SK-N-SH (cell line): ENCODE measurements around the gene CASQ1. TPM values are rescaled to one million over a fixed set of nuclear protein-coding genes. Genes with fewer than 3 reads are reported as not detected.

Source experiments
- CTCF ChIA-PET: fragments of 300-600, 350-600 bp; formaldehyde crosslinking; extraction: SDS; loops from one replicate; lab custom pipeline; 2021; lab: Yijun Ruan, JAX
- POLR2A ChIA-PET: fragments of 350-600 bp; sonication (Branson Sonifier 250); formaldehyde crosslinking; extraction: SDS; loops from one replicate; lab custom pipeline; 2020; ENCODE audit warnings: antibody characterized with exemption, inconsistent platforms; lab: Yijun Ruan, JAX
- DNase-seq: peaks from one replicate; pipeline ENCODE4 v3.0.0; 2012
- H2AFZ ChIP-seq: fragments of 200-600 bp; sonication (generic); 2 replicates; pipeline ENCODE4 v1.8.1; 2016; ENCODE audit warnings: antibody characterized with exemption, mild to moderate bottlenecking, low read depth
- H3F3A ChIP-seq: fragments of 200-600 bp; sonication (generic); replicated peaks from 2 replicates; pipeline ENCODE3; 2016; ENCODE audit warnings: antibody characterized with exemption, mild to moderate bottlenecking; ENCODE audit not compliant: insufficient read depth
- H3K27ac ChIP-seq, 2 experiments: fragments of 200-500 bp in 1 of 2; fragments of 200-600 bp in 1 of 2; sonication (Bioruptor generic) in 1 of 2; sonication (generic), shearing (Covaris generic) in 1 of 2; 2 replicates each; pipeline versions ENCODE4 v1.5.1 to v1.6.1; 2014 to 2016; ENCODE audit warnings: low read depth in 2 of 2, inconsistent platforms in 1 of 2, low read length in 1 of 2, mild to moderate bottlenecking in 1 of 2, mixed read lengths in 1 of 2
- H3K27me3 ChIP-seq: fragments of 200-600 bp; sonication (generic), shearing (Covaris generic); 2 replicates; pipeline ENCODE4 v1.6.1; 2016; ENCODE audit warnings: mixed run types; ENCODE audit not compliant: insufficient read depth
- H3K36me3 ChIP-seq, 2 experiments: fragments of 200-500 bp in 1 of 2; fragments of 200-600 bp in 1 of 2; sonication (Bioruptor generic) in 1 of 2; sonication (generic) in 1 of 2; replicated peaks in 1 of 2; 2 replicates each; pipeline versions ENCODE3 to v1.5.1; 2014 to 2016; ENCODE audit warnings: low read length in 1 of 2, mild to moderate bottlenecking in 1 of 2; ENCODE audit not compliant: insufficient read depth in 2 of 2, control insufficient read depth in 1 of 2
- H3K4me1 ChIP-seq, 2 experiments: fragments of 200-500 bp in 1 of 2; fragments of 200-600 bp in 1 of 2; sonication (Bioruptor generic) in 1 of 2; sonication (generic), shearing (Covaris generic) in 1 of 2; 2 replicates each; pipeline versions ENCODE4 v1.5.1 to v1.6.1; 2014 to 2016; ENCODE audit warnings: low read depth in 1 of 2, low read length in 1 of 2, mixed run types in 1 of 2; ENCODE audit not compliant: insufficient read depth in 2 of 2, control insufficient read depth in 1 of 2
- H3K4me2 ChIP-seq: fragments of 200-600 bp; sonication (generic), shearing (Covaris generic); 2 replicates; pipeline ENCODE4 v1.6.1; 2017; ENCODE audit warnings: mixed run types
- H3K4me3 ChIP-seq, 2 experiments: fragments of 200-500 bp in 1 of 2; fragments of 200-600 bp in 1 of 2; sonication (Bioruptor generic) in 1 of 2; sonication (generic), shearing (Covaris generic) in 1 of 2; 2 replicates each; pipeline versions ENCODE4 v1.5.1 to v1.8.1; 2014 to 2016; ENCODE audit warnings: low read depth in 2 of 2, inconsistent platforms in 1 of 2, low read length in 1 of 2, mild to moderate bottlenecking in 1 of 2, mixed read lengths in 1 of 2, moderate library complexity in 1 of 2
- H3K79me2 ChIP-seq: fragments of 200-600 bp; sonication (generic); 2 replicates; pipeline ENCODE4 v1.8.1; 2017; ENCODE audit warnings: mild to moderate bottlenecking; ENCODE audit not compliant: insufficient read depth
- H3K9ac ChIP-seq: fragments of 200-600 bp; sonication (generic); 2 replicates; pipeline ENCODE4 v1.6.1; 2017; ENCODE audit warnings: mixed run types
- H3K9me2 ChIP-seq: fragments of 200-600 bp; sonication (generic); 2 replicates; pipeline ENCODE4 v1.6.1; 2017; ENCODE audit warnings: mixed run types
- H3K9me3 ChIP-seq: fragments of 200-600 bp; sonication (generic); 2 replicates; pipeline ENCODE4 v1.6.1; 2017; ENCODE audit warnings: mixed run types, mild to moderate bottlenecking, moderate library complexity
- H4K20me1 ChIP-seq: fragments of 200-600 bp; sonication (generic); 2 replicates; pipeline ENCODE4 v1.6.1; 2017; ENCODE audit warnings: mild to moderate bottlenecking, mixed run types; ENCODE audit not compliant: insufficient read depth
- CTCF ChIP-seq: fragments of 200-600 bp; sonication (generic); IDR thresholded peaks from 2 replicates; pipeline ENCODE4 v1.6.1; 2017; ENCODE audit warnings: antibody characterized with exemption, mild to moderate bottlenecking, moderate library complexity
- ELF1 ChIP-seq: IDR thresholded peaks from 2 replicates; pipeline ENCODE4 v1.4.0; 2012
- EP300 ChIP-seq, 2 experiments: IDR thresholded peaks; 2 replicates each; pipeline versions ENCODE4 v1.4.0 to v1.6.1; 2012; ENCODE audit warnings: borderline replicate concordance in 1 of 2, low read depth in 1 of 2, low read length in 1 of 2
- FOSL2 ChIP-seq: IDR thresholded peaks from 2 replicates; pipeline ENCODE4 v1.4.0; 2012; ENCODE audit warnings: low read depth, mild to moderate bottlenecking, moderate library complexity, borderline replicate concordance
- FOXJ3 ChIP-seq: sonication (generic); formaldehyde crosslinking; IDR thresholded peaks from 2 replicates; pipeline ENCODE4 v1.5.1; 2020; ENCODE audit warnings: mild to moderate bottlenecking, missing genetic modification reagents
- FOXM1 ChIP-seq: IDR thresholded peaks from 2 replicates; pipeline ENCODE4 v1.4.0; 2012; ENCODE audit warnings: low read depth, mild to moderate bottlenecking
- GATA2 ChIP-seq: sonication (generic); formaldehyde crosslinking; IDR thresholded peaks from 2 replicates; pipeline ENCODE4 v1.5.0; 2020; ENCODE audit warnings: mild to moderate bottlenecking, missing genetic modification reagents
- MAX ChIP-seq: IDR thresholded peaks from 2 replicates; pipeline ENCODE4 v1.4.0; 2012; ENCODE audit warnings: low read depth
- NRF1 ChIP-seq: IDR thresholded peaks from 2 replicates; pipeline ENCODE4 v1.6.1; 2012; ENCODE audit warnings: low read depth, mild to moderate bottlenecking, low read length
- RAD21 ChIP-seq: IDR thresholded peaks from 2 replicates; pipeline ENCODE4 v1.6.1; 2012; ENCODE audit warnings: mild to moderate bottlenecking, low read length
- TAF1 ChIP-seq: IDR thresholded peaks from 2 replicates; pipeline ENCODE4 v1.6.1; 2012; ENCODE audit warnings: low read depth, mild to moderate bottlenecking, low read length, moderate library complexity, borderline replicate concordance
- TCF12 ChIP-seq: IDR thresholded peaks from 2 replicates; pipeline ENCODE4 v1.4.0; 2012
- USF1 ChIP-seq: IDR thresholded peaks from 2 replicates; pipeline ENCODE4 v1.4.0; 2012; ENCODE audit warnings: low read depth, borderline replicate concordance
- USF2 ChIP-seq: fragments of 150-350 bp; IDR thresholded peaks from 2 replicates; pipeline ENCODE4 v1.6.1; 2017; ENCODE audit warnings: antibody characterized with exemption, low read length, low read depth, borderline replicate concordance
- WGBS: methylation state at CpG from one replicate; pipeline ENCODE4 v1.1.6; 2017; ENCODE audit warnings: low lambda C conversion rate; 5-methylcytosine and 5-hydroxymethylcytosine counted together
- polyA plus RNA-seq, 3 experiments: library from polyadenylated mRNA; depleted of rRNA; stranded (reverse); fragments of >200 nt; gene quantifications; 2 replicates each; pipeline ENCODE4 v1.2.3, GENCODE V29; 2012
- TF ChIP-seq, protein P1 (sequence below): fragments of 150-350 bp; IDR thresholded peaks from 2 replicates; pipeline ENCODE4 v1.6.1; 2016; ENCODE audit warnings: mild to moderate bottlenecking, low read depth, low read length

Gene CASQ1
- polyA plus RNA-seq, 1 of the 3 experiments (the other 2 are of a cell fraction), result 0.08 TPM

DNA sequence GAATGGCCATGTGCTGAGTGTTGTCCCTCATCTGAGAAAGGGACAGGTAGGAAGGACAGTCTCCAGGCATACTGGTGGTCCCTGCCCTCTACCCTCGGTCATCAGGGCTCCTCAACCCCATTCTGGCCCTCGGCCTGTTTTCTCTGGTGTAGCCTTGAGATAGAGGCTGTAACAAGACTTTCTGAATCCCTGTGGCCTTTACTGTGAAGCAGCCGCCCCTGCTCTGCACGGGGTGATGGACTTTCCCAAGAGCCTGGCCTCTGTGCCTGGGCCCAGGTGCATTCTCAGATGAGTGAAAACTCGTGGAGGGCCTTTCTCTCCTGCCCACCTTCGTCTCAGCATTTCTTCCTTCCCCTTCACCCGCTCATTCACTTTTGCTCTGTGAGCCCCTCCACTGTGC, 3.0 kb upstream of the CASQ1 start (continued):
- TF ChIP-seq CTCF (no peak), ELF1 (no peak), FOXJ3 (CRISPR knock-in tag) (no peak), TCF12 (no peak), RAD21 (no peak)

- no peak for DNase-seq
- H3K9ac ChIP-seq, result no peak overlapping the region
- H3K9me3 ChIP-seq, result no peaks in the 10 kb centered on the region
- H3K36me3 ChIP-seq, result no peaks in the 10 kb centered on the region
- ChIA-PET POLR2A (no interaction called here), CTCF (interaction anchor here (1.3 to 7.5 kb wide), 5 partner anchors 31 to 103 kb away, joined by 6 to 293 read pairs (median 11); no protein-coding TSS in a partner anchor)
- no peaks in the 10 kb centered on the region for H3K79me2 ChIP-seq
- H3K4me3 ChIP-seq, result no peak overlapping the region
- no peak overlapping the region for H3K4me2 ChIP-seq
- H3K4me1 ChIP-seq, result peaks cover 3% of the 10 kb centered on the region in 2 experiments; a peak in 2 of 4 replicates
- no peaks in the 10 kb centered on the region for H4K20me1 ChIP-seq
- H3K27ac ChIP-seq, result no peak overlapping the region
- H3K9me2 ChIP-seq, result no peaks in the 10 kb centered on the region
- 72% methylated on average over 7 of the region's 7 CpGs for WGBS
- TF ChIP-seq EP300 (IDR thresholded peaks at IDR 0.05; ENCODE audit: borderline replicate concordance in 1 of 2, low read depth in 1 of 2, low read length in 1 of 2) (no peak), FOXM1 (no peak), ELF1 (no peak), FOXJ3 (CRISPR knock-in tag) (no peak), TAF1 (no peak), MAX (no peak)
- TF ChIP-seq, protein P1, sequence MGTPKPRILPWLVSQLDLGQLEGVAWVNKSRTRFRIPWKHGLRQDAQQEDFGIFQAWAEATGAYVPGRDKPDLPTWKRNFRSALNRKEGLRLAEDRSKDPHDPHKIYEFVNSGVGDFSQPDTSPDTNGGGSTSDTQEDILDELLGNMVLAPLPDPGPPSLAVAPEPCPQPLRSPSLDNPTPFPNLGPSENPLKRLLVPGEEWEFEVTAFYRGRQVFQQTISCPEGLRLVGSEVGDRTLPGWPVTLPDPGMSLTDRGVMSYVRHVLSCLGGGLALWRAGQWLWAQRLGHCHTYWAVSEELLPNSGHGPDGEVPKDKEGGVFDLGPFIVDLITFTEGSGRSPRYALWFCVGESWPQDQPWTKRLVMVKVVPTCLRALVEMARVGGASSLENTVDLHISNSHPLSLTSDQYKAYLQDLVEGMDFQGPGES, result no peak
- no peaks in the 10 kb centered on the region for H3K27me3 ChIP-seq
- no peaks in the 10 kb centered on the region for H3F3A ChIP-seq
- no peak overlapping the region for H2AFZ ChIP-seq
Measured at GRCh38 chr1:160188341-160188740, 2.0 kb upstream of the CASQ1 start.

DNA sequence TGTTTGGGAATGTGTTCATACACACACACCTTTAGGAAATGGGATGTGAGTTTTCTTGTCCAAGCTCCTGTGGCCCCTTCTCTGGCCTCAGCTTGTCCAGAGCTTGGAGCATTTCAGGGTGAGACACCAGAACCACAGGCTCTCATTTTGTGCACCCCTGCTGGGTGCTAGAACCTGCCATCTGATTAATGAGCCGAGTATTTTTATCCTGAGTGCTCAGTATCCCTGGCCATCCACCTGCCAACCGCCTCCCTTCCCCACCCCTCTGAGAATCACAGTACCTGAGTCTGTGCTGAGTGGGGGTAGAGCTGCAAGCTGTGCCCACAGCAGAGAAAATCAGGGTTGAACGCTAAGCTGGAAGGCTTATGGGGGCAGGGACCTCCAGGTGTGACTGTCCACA, 1.4 kb downstream of the CASQ1 start:
- POLR2A ChIA-PET, result no interaction called here
- TF ChIP-seq USF1, result no peak
- TF ChIP-seq USF2, result no peak
- no peak for TF ChIP-seq FOXJ3 (CRISPR knock-in tag)
- TF ChIP-seq NRF1, result no peak
- TF ChIP-seq FOSL2, result no peak
- TF ChIP-seq TAF1, result no peak
- no peak for TF ChIP-seq FOXM1
- no peak for TF ChIP-seq GATA2 (CRISPR knock-in tag)

More for the DNA sequence above, 1.4 kb downstream of the CASQ1 start:
- peaks cover 3 to 5% of the 10 kb centered on the region in 2 experiments; a peak in 2 of 4 replicates for H3K4me1 ChIP-seq
- no peaks in the 10 kb centered on the region for H3F3A ChIP-seq
- H3K27me3 ChIP-seq, result no peaks in the 10 kb centered on the region
- H3K9me2 ChIP-seq, result no peaks in the 10 kb centered on the region
- no peaks in the 10 kb centered on the region for H4K20me1 ChIP-seq
- H3K9ac ChIP-seq, result no peak overlapping the region
- H2AFZ ChIP-seq, result no peak overlapping the region
- H3K79me2 ChIP-seq, result no peaks in the 10 kb centered on the region
- no peak overlapping the region for H3K4me2 ChIP-seq
- H3K4me3 ChIP-seq, result no peak overlapping the region
- no peak overlapping the region for H3K27ac ChIP-seq
- H3K36me3 ChIP-seq, result no peaks in the 10 kb centered on the region
- WGBS, result 76% methylated on average over 3 of the region's 3 CpGs
- no peaks in the 10 kb centered on the region for H3K9me3 ChIP-seq
- DNase-seq, result no peak
- CTCF ChIA-PET, result interaction anchor here (1.0 to 7.5 kb wide), 11 partner anchors 9 to 107 kb away, joined by 3 to 293 read pairs (median 11); partner anchors contain the start of gene PEA15
